HG02970 (cell line): Measurements from ENCODE around the gene RAPGEF5.
A peak's percentile ranks its signal among the peaks of the same experiment; 100 is the strongest.

Source experiments
- ATAC-seq: cut with Tn5 transposase; IDR thresholded peaks from one replicate; pipeline ENCODE4 v1.9.1; 2021; ENCODE audit warnings: mild to moderate bottlenecking, moderate library complexity, moderate number of reproducible peaks; ENCODE audit not compliant: unreplicated experiment, low FRiP score

RAPGEF5 gene

DNA sequence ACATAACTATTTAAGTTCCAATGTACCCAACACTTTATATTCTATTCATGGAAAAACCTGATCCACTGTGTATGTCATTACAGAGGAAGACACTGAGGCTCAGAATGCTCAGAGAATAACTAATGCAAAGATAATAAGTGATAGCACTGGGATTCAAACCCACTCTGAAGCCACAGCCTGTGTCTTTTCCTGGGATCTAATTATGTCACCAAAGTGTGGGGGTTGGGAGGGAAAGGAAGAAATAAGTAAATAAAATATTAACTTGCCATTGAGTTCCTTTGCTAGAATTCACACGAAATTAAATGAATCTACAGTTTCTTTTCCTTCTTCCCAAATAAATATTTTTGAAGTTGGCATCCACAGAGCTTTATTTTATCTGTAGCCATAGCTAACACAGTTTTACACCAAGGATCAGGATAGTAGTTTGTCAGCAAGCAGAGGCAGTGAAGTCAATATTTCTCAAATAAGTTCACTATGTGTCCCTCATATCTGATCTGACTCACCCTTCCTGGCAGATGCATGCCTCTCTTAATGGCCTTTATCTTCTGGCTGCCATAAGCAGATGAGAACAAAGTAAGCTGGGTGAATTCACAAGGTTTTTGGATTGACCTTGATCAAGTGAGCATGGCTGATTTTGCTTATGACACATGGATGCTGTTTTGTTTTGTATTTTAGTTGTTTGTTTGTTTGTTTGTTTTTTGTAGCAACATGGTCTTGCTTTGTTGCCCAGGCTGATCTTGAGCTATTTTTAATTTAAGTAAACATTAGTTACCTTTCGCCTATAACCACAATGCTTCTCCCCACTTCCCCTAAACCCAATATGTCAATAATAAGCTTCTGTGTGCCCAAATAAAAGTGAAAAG, 6.3 kb downstream of the RAPGEF5 start:
- ATAC-seq: peak; percentile 44

DNA sequence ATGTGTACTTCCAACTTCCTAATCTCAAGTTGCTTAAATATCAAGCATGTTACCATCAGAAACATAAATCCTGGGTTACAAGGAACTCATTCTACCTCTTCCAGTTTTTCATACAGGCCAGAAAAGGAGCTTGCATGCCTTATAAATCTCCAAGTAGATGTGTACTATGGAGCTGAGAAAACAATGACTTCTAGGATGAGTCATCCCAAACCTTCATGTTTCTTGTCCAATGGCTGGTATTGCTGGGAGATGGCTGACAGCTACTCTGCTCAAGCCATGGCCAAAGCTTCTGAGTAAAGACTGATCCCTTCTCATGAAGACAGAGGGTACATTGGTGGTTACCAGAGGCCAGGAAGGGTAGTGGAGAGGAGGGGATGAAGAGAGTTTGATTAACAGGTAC, 8.6 kb downstream of the RAPGEF5 start:
- no peak for ATAC-seq

DNA sequence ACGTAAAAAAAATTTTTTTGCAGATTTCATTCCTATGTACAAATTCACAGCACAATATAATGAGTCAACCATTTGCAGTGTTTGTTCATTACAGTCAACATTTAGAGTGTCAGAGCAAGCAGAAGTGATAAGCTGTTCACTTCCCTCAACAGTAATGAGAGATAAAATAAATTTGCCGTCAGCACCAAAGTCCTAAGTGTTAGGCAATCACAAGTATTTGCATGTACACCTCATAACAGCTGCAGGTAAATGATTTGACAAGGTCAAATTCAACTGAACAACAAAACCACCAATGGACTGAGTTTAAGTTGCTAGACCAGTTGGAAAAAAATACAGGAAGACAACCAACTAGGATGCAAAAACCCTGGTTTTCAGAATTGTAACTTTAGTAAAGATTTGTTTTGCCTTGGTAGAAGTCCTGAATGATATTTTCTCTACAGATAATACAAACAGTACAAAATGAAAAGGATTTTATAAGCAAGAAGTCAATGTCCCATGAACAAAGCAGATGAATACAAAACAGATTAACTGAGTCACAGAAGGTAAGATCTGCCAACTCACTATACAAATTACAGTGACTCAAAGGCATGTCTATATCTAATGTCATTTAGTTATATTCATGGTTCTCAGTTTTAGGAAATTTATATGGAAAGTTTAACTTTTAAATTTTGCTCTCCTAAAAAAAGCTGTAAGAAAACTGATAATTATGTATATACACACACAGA, 10.4 kb downstream of the RAPGEF5 start:
- ATAC-seq: no peak

DNA sequence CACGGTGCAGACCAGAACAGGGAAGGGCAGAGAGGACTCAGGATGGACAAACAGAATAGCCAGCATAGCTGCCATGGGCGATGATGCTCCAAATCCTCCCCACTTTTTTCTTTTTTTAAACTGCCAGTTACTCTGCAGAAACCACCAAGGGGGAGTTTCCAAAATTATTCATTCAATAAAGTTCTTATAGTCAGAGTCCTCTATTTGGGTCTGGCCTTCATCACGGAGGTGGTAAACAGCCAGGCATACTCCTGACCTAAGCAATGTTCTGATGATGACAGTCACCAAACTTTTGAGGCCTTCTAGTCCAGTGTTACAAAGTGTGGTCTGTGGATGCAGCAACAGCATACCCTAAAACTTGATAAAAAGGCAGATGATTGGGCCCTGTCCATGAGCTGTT, 12.3 kb downstream of the RAPGEF5 start:
- ATAC-seq: no peak

DNA sequence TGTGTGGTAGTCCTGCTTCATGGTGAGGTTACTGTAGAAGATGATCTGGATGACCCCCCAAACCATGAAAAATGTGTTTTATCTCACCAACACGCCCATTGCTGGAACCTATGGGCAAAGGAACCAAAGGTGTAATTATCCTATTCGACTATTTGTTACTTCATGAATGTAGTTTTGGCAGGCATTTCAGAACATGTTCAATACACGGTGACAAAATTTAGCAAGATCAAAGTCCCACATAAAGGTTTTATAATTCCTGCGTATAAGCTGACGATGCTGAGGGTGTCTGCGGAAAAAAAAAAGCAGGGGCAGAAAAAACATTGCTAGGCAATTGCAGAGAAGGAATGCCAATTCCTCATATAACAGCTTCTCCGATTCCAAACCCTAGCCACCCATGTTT, 13.3 kb downstream of the RAPGEF5 start:
- ATAC-seq: no peak

DNA sequence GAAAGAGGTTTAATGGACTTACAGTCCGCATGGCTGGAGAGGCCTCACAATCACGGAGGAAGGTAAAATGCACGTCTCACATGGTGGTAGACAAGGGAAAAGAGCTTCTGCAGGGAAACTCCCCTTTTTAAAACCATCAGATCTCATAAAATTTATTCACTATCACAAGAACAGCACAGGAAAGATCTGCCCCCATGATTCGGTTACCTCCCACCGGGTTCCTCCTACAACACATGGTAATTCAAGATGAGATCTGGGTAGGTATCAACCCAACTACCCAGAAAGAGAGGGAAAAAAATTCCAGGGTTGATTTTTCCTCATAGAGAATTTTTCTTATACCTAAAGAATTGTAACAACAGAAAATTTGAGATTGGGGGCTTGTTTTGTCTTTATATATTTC, 13.9 kb downstream of the RAPGEF5 start:
- no peak for ATAC-seq

DNA sequence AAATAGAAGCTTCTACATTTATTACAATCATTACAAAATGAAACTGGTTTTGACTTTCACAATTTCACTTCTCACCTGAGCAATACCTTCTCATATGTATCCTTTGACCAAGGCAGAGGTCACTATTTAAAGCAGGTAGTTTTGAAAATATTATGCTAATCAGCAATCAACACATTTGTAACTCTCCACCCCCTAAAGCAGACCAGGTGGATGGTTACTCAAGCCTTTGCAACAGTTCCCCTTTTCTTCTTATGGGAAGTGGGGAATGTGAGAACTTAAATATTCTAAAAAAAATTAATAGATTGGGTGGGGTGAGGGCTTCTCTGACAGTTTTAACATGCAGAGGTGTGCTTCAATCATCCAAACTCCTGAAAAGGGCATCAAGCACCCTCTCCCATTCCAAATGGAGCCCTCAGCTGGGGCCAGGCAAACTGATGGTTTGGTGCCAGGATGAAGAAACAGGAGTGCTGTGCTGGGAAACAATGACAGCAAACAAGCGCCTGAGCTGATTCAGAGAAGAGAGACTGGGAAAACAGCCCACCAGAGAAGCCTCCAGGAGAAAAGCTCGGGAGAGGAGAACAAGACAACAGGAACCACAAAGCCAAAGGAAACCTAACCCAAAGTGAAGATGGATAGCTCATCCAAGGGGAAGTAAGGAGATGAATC, 17.1 kb downstream of the RAPGEF5 start:
- ATAC-seq: no peak

DNA sequence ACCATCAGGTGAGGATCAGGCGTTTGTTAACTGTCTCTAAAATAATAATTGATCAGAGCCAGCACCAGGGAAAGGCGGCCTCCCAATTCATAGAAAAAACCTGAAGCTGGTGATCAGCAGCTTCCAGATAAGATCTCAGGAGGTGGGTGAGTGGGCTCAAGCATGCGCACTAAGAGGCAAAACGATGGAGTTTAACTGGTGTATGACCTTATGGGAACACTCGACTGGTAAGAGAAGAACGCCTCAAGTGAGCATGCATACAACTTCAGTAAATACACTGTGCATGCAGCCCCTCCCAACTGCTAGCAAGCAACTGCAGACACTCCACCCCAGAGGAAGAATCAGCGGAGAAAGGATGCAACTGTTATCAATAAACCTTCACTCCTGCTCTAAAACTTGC, 18.1 kb downstream of the RAPGEF5 start:
- no peak for ATAC-seq

DNA sequence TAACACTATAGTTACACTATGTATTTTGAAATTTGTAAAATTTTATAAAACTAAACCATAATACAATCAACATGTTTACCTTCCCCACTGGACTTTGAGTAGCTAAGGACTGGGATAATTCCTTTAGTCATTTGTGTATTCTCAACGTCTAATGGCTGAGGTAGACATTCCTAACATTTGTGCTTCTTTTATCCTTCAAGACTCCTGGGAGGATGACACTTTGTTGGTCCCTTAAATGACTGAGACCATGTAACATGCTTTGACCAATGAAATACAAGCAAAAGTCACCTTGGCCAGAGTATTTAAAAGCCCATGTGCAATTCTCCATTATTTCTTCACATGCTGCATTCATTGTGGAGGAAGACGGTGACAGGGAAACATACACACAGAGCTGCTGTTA, 18.5 kb downstream of the RAPGEF5 start:
- no peak for ATAC-seq

DNA sequence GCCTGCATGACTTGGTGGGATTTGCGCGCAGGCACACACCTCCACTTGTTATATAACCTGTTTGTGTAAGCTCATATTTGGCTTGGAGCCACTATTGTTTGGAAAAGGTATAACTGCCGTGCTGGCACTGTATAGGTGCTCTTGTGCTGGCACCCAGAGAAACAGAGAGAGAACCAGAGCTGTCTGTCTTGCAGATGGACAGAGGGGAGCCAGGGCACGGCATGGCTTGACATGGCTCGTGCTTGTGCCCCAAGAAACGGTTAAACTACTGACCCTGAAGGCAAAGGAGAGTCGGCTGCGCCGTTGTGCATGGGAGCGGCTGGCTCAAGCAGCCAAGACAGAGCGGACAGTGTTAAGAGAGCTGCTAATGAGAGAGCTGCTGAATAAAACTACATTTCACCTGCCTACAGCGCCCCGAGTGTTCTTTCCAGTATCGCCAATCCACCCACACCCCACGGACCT, 23.2 kb downstream of the RAPGEF5 start:
- ATAC-seq: no peak

DNA sequence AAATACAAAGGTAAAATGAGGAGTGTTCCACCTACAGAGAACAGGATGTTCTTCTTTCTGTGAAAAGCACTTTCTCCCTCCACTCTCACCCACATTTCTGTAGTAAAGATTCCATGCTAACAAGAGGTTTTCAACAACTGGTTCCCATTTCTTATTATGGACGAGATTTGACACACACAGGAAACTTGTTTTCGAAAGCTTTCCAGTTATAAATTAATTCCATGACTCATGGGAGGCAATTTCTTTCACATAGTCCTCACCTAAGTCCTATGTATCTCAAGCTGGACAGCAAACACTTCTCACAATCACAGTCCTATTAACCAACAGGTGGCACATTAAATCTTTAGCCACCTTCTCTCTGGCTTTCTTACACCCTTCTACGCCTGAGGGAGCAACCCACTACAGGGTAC, 24.5 kb downstream of the RAPGEF5 start:
- ATAC-seq: no peak

DNA sequence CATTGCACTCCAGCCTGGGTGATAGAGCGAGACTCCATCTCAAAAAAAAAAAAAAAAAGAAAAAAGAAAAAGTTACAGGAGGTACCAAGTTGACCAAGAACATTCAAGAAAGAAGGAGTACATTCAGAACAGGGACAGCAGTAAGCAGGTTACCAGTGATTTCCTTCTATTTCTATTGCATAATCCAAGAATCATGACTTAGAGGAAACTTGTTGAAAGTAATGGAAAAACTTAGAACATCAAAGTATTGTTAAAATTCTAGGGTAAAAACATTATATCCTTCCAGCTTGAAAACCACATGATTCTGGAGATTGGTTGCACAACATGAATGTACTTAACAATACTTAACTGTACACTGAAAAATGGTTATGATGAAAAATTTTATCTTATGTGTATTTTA, 25.2 kb downstream of the RAPGEF5 start:
- no peak for ATAC-seq

DNA sequence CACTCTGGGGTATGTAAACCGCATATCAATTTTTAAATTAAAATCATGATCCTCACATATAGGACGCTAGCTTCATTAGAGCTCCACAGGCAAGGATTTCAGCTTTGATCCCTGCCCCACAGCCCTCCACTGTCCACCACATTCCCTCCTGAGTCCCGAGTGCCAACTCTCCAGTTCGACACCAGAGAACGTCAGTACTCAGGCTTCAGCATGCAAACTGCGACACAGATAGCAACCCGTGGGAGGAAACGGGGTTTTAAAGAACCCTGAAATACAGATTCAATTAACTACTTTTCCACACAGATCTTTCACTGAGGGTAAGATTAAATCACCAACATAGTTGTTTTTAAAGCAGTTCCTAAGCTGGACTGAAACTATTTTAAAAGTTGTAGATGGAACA, 26.1 kb downstream of the RAPGEF5 start:
- no peak for ATAC-seq

DNA sequence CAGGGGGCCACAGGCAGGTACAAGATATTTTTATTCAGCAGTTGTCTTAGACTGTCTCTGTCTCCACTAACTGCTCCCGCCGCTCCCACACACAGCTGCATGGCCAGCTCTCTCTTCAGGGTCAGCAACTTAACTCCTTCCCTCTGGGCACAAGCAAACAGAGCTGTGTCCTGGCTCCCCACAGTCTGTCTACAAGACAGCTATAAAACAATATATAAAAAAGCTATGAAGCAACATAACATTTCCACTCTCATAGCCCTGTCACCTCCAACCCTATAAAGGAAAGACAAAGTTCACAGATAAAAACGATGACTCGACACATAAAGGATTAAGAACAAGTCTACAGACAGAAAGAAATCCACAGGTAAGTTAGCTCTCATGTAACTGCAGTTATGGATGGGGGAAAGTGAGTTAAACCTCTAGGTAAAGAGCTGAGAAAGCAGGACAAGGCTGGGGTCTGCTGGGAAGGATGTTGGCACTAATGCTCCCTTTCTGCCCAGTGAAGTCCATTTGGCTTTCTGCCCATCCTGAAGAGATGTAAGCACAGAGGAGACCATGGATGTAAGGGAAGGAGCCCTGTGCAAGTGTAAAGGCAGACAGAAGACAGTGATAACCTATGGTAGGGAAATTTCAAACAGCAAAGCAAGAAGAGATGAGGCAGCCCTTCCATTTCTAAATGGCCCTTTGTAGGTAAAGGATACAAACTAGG, 27.0 kb downstream of the RAPGEF5 start:
- ATAC-seq: no peak

DNA sequence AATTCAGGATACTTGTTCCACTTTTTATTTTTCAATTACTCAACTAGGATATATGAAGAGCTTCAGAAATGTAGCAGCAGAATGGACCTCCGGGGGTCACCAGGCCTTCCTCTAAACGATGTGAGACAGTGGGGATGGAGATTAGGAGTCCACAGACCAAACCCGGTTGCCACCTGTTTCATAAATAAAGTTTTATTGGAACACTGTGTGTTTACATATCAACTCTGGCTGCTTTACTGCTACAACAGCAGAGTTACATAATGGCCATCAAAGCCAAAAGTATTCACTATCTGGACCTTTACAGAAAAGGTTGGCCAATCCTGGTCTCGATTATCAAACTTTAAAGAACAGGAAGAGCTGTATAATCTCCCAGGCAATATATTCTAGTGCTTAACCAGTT, 30.8 kb downstream of the RAPGEF5 start:
- no peak for ATAC-seq

DNA sequence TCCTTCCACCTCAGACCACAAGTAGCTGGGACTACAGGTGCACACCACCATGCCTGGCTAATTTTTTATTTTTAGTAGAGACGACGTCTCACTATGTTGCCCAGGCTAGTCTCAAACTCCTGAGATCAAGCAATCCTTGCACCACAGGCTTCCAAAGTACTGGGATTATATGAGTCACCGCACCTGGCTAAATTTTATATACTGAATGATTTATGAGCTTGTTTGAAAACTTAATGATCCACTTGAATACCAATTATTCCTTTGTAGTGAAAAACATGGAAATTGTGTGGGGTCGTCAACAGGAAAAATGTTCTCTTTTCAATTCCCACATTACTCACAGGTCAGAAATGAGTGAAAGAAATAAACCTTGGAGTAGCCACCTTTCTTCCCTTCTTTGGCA, 31.3 kb downstream of the RAPGEF5 start:
- ATAC-seq: no peak

DNA sequence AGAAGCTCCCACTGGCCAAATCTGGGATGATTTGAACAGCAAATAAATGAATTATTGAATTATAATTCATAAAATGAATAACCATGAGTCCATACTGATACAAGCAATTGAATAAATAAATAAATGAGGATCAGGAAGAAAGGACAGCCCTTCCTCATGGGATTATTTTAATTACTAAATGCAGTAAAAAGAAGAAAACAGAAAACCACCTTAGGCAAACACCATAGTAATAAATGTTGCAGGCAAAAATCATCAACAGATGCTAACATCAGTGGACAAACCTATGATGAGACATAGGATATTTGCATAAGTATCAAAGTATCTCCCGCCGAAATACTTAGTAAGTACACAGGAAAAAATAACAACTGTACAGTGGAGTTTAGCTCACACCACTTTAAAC, 33.2 kb downstream of the RAPGEF5 start:
- no peak for ATAC-seq

DNA sequence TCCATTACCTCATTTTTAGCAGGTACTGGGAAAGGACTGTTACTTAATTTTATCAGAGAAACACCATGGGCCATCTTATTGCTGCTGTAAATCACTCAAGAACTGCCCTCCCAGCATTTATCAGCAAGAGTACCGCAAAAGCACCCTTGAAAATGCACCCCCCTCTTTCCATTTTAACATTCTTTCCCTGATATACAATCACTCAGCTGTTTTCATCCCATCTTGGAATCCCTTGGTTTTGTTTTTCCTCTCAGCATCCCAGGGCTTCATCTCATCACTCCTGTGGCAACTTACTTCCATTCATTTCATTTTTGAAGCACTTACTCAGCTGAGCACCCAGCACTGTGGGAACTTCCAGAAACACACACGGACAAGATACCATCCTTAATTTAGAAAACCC, 36.5 kb downstream of the RAPGEF5 start:
- ATAC-seq: no peak

DNA sequence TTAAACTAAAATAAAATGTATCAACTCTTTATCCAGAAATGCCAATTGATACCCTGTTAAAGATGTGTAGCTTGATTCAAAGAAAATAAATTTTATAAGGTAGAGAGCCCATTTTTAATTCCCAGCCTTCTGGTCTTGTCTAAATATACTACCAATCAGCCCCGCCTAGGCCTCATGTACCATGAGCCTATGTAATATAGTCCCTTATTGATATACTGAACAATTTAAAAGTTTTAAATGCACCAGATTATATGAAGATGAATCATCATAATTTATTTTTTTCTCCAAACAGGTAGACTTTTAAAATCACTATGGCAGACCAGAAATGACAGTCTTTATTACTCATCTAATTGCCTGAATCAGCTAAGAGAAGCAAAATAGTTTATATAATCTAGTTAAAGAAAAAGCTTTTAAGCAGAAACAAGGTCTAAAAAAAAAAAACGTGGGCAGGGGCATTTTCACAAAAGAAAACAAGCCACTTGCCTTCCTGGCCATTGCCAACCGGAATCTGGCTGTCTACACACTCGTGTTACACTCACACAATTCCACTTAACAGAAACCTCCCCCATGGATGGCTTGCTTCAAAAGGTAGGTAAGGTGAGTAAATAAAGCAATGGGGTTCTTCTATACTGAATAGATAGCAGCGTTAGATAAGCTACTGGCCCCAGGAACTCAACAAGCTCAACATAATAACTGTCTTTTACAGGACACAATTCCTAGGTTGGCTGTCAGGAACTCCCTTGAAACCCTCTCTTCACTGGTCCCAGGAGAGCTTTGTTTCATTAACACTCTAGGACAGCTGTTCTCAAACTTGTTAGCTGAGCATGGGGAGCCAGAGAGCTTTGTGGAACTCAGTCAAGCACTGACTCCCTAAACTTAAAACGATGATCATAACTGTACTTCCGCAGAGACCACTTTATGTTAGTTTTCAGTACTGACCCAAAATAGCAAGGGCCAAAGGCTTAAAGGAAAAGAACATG, 37.2 kb downstream of the RAPGEF5 start:
- ATAC-seq: no peak

DNA sequence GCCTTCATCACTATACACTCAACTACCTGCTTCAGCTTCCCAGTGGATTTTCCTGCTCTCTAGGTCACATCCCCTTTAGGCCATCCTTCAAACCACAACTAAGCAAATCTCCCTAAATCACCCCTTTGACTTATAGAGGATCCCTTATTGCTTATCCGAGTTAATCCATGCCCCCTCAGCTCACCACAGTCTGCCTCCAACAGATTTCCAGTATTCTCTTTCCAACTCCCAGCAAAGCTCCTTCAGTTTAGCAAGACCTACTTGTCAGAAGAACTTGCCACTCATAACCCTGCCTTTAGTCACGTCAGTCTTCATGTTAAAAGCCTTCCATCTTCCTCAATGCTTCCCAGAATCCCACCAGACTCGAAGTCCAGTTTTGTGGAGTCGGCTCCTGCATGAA, 38.6 kb downstream of the RAPGEF5 start:
- no peak for ATAC-seq
